HG03060 (cell line): ENCODE results near the gene NUP133.
"Not testable (repeated sequence)": the region's sequence is repeated elsewhere in the genome, so short reads cannot be mapped to it uniquely, and the experiment has no call there.

Source experiments
- ATAC-seq: cut with Tn5 transposase; IDR thresholded peaks from one replicate; pipeline ENCODE4 v1.9.1; 2021; ENCODE audit warnings: low read depth, moderate number of reproducible peaks; ENCODE audit not compliant: unreplicated experiment

NUP133 gene

DNA sequence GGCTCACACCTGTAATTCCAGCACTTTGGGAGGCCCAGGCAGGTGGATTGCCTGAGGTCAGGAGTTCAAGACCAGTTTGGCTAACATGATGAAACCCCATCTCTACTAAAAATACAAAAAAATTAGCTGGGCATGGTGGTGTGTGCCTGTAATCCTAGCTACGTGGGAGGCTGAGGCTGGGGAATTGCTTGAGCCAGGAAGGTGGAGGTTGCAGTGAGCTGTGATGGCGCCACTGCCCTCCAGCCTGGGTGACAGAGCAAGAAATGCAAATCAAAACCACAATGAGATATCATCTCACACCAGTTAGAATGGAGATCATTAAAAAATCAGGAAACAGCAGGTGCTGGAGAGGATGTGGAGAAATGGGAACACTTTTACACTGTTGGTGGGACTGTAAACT is 3.1 kb upstream of the NUP133 start:
- ATAC-seq = not testable (repeated sequence)

DNA sequence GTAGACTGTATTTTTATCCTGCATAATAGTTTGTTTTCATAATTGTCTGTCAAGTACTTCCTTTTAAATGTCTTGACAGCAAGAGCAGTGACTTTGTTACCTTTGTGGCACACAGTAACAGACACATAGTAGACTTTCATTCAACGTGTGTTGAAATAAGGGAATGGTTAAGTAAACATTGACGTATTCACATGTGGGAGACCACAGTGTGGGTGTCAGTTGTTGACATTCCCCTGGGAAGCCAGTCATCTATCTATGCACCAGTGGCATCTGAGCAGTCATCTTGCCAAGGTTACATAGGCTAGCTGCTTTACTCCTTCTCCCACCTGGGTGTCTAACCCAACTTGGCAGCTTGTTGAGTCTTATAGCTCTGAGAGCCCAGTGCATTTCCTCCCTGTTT is 1.4 kb upstream of the NUP133 start:
- ATAC-seq = no peak

- no peak for ATAC-seq
These were observed 739 bp upstream of the NUP133 start for GRCh38 chr1:229508823-229509337.

- no peak for ATAC-seq
These were observed 639 bp downstream of the NUP133 start for GRCh38 chr1:229507502-229507901.

- no peak for ATAC-seq
These were observed 1.5 kb downstream of the NUP133 start for GRCh38 chr1:229506633-229507032.

DNA sequence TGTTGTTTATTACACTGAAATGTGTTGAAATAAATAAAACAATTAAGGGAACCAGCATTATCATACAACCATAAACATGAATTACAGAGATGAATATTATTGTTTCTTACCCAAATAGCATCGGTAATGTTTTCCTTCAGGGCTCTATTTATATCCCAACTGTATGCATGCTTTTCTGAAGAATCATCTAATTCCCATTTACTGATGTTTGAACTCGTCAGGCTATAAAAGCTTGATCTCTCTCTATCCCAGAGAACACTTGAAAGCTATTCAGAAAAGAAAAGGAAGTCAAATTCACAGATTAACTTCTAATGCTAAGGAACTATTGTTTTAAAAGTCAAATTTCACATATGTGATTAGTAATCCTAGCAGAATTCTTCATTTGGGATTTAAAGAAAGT is 12.4 kb downstream of the NUP133 start:
- ATAC-seq = no peak

- no peak for ATAC-seq
These were observed 21.0 kb downstream of the NUP133 start for GRCh38 chr1:229487181-229487580.

GRCh38 chr1:229485318-229485717 is 22.8 kb downstream of the NUP133 start:
- no peak for ATAC-seq

DNA sequence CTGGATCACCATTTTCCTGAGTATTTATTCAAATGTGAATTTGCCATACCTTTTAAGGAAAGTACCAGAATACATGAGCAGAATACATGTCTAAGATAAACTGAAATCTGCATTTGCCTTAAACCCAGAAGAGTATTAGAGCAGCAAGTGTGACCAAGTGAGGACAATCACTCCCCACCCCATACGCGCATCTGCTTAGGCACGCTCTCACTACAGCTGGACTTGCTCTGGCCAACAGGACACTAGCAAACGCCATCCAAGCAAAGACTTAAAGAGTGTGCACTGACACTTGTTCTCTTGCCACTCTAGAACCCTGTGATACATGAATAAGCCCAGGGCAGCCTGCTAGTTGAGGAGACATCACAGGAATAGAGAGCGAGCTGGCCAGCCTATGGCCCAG is 25.6 kb downstream of the NUP133 start:
- no peak for ATAC-seq

DNA sequence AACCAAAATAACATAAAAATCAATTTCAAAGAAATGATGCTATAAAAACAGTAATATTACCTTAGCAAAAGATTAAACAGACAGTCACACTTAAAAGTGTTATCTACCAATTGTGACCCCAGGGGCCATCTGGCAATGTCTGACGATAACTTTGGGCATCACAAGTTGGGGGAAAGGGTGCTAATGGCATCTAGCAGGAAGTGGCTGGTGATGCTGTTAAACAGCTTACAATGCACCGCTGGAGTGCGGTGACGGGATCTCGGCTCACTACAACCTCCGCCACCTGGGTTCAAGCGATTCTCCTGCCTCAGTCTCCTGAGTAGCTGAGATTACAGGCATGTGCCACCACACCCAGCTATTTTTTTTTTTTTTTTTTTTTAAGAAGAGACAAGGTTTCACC is 27.6 kb downstream of the NUP133 start:
- no peak for ATAC-seq

DNA sequence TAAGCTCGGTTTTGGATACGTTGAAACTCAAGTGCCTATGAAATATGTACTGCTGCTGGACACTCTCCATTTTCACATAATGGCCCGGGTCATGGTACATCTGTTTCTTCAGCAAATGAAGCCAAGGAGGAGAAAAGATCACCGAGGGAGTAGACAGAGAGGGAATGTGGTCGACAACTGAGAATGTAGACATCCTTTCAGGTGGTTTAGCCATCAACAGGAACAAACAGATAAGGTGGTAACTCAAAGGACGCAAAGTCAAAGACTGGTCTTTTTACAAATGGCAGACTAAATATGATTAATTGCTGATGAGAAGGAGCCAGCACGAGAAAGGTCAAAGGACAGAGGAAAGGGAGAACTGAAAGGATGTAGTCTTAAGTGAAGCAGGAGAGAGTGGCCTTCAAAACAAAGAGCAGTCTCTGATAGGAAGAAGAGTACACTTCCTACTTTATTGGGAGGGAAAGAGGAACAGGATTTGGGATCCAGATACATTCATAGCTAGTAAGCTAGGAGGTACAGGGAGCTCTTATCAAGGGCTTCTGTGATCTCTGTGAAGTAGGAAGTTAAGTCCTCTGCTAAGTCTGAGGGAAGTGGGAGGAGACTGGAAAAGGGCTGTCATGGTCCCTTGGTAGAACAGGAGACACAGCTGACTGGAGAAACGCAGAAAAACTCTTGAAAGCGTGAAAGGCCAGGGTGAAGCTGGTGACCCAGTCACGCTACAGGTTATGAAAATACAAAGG is 28.3 kb downstream of the NUP133 start:
- no peak for ATAC-seq

DNA sequence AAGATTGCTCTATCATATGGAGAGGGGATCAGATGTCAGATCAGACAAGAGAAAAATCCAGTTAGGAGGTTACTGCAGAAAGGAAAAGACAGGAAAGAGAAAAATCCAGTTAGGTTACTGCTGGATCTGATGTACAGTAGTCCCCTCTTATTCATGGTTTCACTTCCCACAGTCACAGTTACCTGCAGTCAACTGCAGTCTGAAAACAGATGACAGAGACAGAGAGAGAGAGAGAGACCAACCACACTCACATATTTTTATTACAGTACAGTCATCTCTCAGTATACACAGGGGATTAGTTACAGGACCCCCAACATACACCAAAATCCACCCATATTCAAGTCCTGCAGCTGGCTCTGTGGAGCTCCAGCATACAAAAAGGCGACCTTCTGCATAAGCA is 29.3 kb downstream of the NUP133 start:
- ATAC-seq = no peak

DNA sequence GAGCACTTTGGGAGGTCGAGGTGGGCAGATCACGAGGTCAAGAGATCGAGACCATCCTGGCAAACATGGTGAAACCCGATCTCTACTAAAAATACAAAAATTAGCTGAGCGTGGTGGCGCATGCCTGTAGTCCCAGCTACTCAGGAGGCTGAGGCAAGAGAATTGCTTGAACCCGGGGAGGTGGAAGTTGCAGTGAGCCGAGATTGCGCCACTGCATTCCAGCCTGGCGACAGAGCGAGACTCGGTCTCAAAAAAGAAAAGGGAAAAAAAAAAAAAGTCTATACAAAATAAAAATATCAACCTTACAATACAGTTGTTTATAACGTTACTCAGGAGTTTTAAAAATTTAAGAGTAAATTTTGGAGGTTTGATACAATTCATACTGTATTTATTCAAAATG is 32.3 kb downstream of the NUP133 start:
- ATAC-seq = not testable (repeated sequence)

- no peak for ATAC-seq
These were observed 33.6 kb downstream of the NUP133 start for GRCh38 chr1:229474509-229474908.

DNA sequence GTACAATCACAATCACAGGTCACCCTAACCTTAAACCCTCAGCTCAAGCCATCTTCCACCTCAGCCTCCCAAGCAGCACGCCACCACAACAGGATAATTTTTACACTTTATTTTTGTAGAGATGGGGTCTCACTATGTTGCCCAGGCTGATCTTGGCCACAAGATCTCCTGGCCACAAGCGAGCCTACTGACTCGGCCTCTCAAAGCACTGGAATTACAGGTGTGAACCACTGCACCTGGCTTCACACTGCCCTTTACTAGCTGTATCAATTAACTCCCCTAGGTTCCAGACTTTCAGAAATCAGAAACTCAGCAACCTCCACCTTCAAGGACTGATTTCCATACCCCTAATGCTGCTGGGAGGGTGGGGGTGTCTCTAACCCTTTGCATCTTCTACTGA is 37.0 kb downstream of the NUP133 start:
- no peak for ATAC-seq

GRCh38 chr1:229470406-229471043 is 37.6 kb downstream of the NUP133 start:
- ATAC-seq = no peak

DNA sequence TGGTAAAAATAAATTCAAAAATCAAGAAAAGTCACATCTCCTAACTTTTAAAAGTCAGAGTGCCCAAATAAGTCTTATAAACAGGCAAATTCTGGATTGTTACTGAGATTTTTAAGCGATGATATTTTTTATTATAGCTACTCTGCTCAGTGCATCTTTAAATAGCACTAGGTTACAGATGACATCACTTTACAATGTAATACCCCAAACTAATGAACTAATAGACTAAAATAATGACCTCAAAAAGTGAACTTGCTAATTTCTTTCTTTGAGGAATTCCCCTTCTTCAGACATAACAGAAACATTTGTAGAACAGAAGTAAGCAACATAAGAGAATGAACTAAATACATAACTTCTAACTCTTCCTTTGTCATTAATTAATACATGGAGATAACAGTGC is 41.3 kb downstream of the NUP133 start:
- no peak for ATAC-seq

- no peak for ATAC-seq
These were observed 43.5 kb downstream of the NUP133 start for GRCh38 chr1:229464672-229465071.

DNA sequence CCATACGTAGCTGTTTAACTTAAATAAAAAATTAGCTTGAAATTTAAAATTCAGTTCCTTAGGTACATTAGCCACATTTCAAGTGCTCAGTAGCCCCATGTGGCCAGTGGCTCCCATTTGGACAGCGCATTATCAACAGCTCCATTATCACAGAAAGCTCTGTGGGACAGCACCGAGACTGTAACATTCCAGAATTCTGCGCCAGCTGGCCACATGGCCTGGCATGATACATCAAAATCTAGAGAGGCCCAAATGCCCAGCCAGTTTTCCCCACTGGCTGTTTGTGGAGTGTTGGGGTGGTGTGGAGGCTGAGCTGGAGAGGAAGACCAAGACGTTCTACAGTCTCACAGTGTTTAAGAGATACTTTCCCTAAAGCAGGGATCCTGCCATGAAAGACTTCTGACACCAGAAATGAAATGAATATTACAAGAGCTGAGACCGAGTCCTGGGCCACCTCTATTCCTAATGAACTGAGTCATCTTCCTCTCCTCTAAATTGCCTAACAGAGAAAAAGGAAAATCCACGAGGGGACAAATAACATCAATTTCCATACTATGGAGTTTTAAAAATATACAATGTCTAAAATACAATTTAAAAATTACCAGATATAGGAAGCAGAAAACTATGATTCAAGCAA is 47.0 kb downstream of the NUP133 start:
- no peak for ATAC-seq

GRCh38 chr1:229459815-229460214 is 48.3 kb downstream of the NUP133 start:
- ATAC-seq = no peak

- ATAC-seq = no peak
These were observed 50.7 kb downstream of the NUP133 start for GRCh38 chr1:229457436-229457835.

GRCh38 chr1:229456016-229456415 is 52.1 kb downstream of the NUP133 start:
- ATAC-seq = no peak
